IPS DF 19.7 (cell line): ENCODE results near the gene EIF4G3.

Experiments used
- DNase-seq: peaks from one replicate; pipeline ENCODE4 v3.0.0-alpha.2; 2013; ENCODE audit warnings: low read depth, low spot score

The EIF4G3 gene

DNA sequence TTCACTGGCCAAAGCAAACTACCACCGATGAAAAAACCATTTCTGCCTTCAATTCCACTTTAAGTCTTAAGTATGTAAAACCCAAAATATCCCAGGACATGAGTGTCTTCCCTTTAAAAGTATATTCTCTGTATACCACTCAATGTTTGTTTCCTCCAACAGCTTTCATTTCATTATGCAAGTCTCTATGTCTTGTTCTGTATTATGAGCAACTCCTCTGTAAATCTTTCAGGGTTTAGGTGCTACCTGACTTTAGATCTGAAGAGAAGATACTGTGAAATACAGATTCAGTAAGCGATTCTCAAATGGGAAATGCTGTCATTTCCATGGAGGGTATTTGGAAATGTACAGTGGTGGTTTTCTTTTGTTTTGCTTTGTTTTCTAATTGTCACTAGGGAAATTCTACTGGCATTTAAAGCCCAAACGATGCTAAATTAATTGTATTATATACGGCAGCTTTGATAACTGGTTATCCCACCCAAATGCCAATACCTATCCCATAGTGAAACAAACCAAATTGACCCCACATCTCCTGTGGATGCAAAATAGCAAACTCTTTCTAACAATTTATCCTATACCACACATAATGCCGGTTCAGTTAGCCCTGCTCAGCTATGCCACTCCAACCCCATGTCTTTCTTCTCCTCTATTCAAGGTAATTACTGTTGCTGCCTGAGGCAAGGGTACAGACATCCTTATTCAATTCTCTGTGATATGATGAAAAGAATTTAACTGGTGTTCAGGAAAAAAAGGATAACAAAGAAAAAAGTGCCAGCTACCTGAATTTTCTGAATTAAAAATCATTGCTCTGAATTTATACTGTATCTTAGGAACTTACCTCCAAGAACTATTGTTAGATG lies 182.8 kb downstream of the EIF4G3 start:
- no peak for DNase-seq

- DNase-seq = no peak
These were observed 184.2 kb downstream of the EIF4G3 start for GRCh38 chr1:20992322-20993056.

- no peak for DNase-seq
These were observed 187.8 kb downstream of the EIF4G3 start for GRCh38 chr1:20988943-20989342.

GRCh38 chr1:20987831-20988825 lies 188.6 kb downstream of the EIF4G3 start:
- DNase-seq = no peak

- DNase-seq = no peak
These were observed 193.3 kb downstream of the EIF4G3 start for GRCh38 chr1:20983297-20983889.

DNA sequence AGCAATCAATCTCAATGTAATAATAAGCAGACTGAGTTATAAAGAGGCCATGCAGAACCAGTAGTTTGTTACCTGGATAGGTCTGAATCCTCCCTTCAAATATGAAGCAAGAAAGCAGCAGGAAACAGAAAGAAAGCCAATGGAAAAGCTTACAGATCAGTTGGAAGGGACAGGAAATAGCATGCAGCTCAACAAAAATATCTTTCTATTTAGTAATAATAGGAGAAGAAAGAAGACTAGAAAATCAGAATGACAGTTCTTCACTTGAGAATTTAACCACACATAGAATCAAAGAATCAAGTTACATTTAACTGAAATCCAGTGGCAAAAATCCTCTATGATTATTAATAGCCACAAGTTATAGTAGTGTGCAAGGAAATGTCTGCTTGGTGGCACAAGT lies 194.4 kb downstream of the EIF4G3 start:
- no peak for DNase-seq

- no peak for DNase-seq
These were observed 194.8 kb downstream of the EIF4G3 start for GRCh38 chr1:20981915-20982314.

DNA sequence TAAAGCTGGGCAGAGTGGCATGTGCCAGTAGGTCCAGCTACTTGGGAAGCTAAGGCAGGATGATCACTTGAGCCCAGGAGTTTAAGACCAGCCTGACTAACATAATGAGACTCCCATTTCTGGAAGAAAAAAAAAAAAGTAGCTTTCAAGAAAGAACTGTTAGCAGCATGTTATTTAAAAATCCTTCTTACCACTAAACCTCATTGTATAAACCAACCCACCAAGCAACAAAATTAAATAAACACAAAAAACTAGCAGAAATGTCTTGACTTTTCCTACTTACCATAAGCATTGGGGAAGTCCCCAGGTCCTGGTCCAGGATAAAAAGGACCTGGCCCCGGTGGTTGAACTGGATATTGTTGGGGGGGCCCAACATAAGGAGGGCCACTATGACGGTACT lies 196.6 kb downstream of the EIF4G3 start:
- DNase-seq = no peak

GRCh38 chr1:20978413-20978812 lies 198.3 kb downstream of the EIF4G3 start:
- DNase-seq = no peak

GRCh38 chr1:20975668-20976067 lies 201.0 kb downstream of the EIF4G3 start:
- no peak for DNase-seq

GRCh38 chr1:20974951-20975350 lies 201.7 kb downstream of the EIF4G3 start:
- DNase-seq = no peak

DNA sequence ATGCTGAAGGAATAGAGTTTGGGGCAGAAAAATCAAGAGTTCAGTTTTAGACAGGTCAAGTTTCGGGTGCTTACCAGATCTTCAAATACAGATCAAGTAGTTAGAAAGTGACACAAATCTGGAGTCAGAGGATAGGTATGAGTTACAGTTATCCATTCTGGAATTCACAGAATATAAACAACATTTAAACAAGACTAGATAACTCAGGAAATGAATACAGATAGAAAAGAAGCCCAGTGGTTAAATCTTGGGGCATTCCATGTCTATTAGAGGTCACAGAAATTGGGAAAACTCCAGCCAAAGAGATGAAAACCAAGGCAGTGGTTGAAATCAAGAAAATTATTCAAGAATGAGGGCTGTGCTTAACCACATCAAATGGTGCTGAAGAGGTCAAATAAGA lies 202.6 kb downstream of the EIF4G3 start:
- DNase-seq = no peak

DNA sequence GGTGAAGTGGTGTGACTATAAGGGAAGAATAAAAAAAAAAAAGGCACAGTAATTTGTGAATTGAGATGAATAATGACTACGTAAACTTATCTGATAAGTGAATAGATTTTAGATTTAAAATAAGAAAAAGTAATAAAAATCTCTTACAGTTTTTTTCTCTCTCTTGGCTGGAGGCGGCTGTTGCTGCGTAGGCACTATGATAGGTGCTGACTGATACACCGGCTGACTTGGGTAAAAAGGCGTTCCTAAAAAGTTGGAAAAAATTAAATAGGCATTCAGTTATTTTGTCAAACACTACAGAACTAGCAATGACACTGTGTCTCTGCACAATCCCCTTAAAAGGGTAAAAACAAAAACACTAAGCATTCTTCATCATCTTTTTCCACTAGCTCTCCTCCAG lies 203.8 kb downstream of the EIF4G3 start:
- no peak for DNase-seq

DNA sequence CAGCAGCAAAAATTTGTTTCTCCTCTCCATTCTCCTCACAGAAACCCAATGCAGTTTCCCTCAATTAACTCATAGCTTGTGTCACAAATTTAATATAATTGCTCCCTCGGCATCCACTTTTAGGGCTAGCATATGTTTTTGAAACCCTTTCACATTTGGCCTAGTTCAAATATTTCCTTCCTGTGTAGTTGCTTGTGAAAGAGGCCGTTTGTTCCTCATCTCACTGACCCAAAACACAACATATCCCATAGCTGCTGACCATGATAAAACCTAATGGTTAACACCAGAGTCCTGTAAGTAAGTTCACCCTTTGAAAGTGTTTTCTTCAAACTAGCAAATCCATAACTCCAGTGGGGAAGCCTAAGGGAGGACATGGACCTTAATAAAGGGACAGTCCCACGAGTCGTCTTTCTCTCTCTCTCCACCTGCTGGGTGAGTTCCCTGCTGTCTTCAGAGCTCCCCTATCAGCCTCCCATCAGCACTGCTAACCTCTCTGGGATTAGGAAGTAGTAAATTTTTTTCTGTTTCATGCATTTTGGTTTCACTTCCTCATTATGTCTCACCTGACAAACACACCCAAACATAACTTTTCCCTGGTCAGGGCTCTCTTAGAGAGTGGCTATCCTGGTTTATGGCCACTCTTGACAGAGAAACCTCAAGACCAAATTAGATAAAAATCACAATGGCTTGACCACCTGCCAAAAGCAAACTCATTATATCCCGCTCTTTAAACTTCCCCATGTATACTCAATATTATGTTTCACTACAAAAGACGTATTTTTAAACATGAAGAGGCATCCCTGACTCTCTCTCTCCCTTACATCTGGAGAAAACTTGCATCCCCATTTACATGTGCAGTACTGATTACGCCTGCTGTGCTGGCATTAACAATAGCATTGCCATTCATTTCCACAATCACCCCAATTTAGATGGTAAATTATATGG lies 211.9 kb downstream of the EIF4G3 start:
- no peak for DNase-seq

DNA sequence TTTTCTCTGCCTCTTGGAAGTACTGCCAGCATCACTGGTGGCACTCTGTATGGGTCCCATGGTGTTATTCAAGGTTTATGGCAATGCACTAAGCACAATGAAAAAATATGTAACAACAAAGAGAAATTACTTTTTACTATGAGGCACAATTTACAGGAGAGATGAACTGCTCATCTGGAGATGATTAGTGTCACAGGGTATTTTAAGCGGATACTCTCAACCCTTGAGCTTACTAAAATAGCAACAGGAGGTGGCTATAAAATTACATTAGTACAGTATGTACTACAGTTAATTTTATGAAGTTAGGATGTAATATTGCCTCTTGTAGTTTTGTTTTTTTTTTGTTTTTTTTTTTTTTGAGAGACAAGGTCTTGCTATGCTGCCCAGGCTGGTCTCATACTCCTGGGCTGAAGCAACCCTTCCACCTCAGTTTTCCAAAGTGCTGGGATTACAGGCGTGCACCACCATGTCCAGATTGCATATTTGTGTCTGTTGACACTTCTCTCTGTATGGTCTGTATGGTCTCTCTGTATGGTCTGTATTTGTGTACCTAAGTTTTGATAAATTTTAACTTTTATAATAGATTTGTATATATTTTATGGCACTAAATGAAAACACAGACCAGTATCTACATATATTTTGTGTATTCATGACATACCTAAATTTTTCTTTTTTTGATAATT lies 214.0 kb downstream of the EIF4G3 start:
- no peak for DNase-seq

DNA sequence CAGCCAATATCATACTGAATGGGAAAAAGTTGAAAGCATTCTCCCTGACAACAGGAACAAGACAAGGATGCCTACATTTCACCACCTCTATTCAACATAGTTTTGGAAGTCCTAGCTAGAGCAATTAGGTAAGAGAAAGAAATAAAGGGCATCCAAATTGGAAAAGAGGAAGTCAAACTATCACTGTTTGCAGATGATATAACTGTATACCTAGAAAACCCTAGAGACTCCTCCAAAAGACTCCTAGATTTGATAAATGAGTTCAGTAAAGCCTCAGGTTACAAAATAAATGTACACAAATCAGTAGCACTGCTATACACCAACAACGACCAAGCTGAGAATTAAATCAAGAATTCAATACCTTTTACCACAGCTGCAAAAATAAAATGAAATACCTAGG lies 218.3 kb downstream of the EIF4G3 start:
- DNase-seq = no peak

DNA sequence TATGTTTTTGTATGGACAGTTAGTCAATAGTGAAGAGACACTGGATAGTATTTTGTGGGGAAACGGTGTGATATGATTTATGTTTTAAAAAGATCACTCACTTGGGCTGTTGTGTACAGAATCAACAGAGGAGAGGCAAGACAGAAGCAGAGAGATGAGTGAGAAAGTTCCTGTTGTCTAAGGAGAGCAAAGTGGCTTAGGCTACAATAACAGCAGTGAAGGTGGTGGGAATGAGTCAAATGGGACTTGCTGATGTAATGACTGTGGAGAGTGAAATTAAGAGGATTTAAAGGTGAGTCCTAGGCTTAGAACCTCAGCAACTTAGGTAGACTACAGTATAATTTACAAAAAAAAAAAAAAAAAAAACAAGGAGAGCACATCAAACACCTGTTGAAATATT lies 220.4 kb downstream of the EIF4G3 start:
- DNase-seq = no peak

GRCh38 chr1:20950679-20951078 lies 226.0 kb downstream of the EIF4G3 start:
- no peak for DNase-seq

DNA sequence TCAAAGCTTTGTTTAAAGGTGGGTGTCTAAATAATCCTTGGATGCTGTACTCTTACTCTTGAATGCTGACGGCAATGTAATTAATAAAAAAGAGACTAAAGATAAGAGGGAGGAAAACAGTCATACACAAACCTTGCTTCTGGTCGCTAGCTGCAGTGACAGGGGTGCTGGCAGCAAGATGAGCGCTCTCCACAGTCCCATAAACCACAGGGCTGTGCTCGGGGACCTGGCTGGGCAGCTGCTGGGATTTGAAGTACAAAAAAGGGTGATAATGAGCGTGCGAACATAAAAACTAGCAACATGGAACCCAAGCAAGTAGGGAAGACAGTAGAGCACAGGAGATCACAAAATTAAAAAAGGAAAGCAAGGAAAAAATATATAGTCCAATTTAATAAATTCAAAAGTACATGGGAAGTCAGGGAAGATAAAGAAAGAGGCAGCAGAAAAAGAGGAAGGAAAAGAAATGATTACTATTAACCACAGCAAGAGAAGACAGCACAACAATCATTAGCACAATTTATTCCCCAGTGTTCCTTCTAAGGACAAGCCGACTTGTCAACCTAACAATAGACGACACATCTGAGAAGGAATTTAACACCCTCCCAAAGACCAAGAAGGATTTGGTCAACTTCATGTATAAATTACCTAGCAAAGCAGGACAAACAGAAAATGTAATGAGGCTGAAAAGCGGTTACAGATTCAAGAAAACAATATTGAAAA lies 226.7 kb downstream of the EIF4G3 start:
- no peak for DNase-seq
